NCI-H82 treated with DMSO at 0.1 percent for 48 hours (cell line): ENCODE results near the gene ZBED3.
"Not testable (repeated sequence)": the region's sequence is repeated elsewhere in the genome, so short reads cannot be mapped to it uniquely, and the experiment has no call there.

Experiments
- DNase-seq: peaks from one replicate; lab custom pipeline; 2025; ENCODE audit not compliant: unreplicated experiment; lab: John Stamatoyannopoulos, UW

Gene ZBED3, protein sequence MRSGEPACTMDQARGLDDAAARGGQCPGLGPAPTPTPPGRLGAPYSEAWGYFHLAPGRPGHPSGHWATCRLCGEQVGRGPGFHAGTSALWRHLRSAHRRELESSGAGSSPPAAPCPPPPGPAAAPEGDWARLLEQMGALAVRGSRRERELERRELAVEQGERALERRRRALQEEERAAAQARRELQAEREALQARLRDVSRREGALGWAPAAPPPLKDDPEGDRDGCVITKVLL

DNA sequence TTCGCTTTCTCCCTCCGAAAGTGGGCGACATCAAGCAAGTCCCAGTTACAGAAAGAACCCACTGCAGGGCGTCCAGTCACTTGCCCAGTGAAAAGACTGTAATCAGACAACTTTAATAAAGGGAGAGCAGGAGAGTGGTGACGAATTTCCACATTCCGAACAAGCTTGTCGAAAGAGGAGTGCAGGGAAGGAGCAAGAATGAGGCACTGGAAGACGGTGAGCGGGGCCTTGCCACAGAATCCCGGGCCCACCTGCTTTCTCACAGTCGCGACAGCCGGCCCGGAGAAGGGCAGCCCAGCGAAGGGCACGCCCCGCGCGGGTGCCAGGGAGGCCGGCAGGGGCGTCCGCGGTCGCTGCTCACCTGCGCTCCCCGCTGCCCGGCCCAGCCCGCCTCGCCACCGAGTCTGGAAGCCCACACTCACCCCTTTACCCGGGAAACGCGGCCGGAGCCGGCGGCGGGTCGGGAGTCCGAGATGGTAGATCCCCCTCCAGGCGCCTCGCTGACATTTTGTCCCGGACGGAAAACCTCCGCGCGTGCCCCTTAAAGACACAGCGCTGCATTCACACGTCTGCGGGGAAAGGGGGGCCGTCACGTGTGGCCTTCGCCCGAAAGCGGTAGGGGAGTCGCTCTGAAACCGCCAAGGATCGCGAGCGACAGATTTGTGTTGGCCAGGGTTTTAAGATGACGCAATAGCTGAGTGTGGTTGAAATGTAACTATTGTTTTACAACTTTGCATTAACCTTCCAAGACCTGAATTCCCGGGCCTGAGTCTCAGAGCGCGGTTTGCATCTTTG lies at the start of gene ZBED3:
Gene ZBED3 (minus strand): TSS at position 597 of the 795 bp plus-strand sequence. CDS start 9,407 bp downstream, outside the sequence.
- peak; percentile 23 for DNase-seq

DNA sequence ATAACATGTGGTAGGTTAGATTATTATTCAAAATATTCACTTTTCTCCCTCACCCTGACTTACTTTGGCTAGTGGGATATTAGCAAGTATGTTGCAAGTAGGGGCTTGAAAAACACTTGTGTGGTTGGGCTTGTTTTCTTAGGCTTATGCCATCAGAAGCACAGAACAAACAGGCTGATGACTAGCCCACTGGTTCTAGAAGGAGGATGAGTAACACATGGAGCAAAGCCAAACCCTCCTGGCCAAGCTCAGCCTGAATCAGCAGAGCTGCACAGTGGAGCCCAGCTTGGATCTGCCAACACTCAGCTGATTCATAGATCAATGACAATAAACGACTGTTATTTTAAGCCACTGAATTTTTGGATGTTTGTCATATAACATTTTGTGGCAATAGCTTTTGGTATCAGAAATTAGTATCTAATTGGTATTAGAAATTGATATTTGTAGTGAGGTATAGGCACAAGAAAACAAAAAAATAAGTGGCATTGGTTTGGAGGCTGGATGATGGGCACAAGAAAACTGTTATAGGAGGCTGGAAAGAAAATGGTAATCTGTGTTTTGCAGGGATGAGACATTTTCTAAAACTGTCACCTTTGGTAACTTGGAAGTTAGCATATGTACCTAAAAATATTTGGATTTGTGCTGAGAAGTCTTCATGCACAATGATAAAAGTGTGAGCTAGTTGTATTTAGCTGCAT lies 46.1 kb upstream of the ZBED3 start:
- DNase-seq = no peak

DNA sequence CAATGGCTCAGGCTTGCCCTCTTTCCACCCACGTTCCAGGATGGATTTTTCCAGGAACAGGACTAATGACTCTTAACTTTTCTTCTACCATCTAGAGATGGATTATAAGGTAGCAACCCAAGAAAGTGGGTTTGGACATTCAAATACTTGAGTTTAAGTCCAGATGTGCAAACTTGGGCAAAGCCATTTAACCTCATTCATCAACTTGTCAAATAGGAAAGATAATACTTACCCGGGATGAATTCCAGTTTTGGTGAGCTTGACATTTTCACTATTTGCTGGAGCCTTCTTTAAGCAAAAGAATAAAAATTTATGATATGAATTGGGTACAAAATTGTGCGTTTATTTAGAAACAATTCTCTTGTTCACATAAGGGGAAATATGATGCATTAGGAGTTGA lies 44.3 kb upstream of the ZBED3 start:
- DNase-seq = no peak

DNA sequence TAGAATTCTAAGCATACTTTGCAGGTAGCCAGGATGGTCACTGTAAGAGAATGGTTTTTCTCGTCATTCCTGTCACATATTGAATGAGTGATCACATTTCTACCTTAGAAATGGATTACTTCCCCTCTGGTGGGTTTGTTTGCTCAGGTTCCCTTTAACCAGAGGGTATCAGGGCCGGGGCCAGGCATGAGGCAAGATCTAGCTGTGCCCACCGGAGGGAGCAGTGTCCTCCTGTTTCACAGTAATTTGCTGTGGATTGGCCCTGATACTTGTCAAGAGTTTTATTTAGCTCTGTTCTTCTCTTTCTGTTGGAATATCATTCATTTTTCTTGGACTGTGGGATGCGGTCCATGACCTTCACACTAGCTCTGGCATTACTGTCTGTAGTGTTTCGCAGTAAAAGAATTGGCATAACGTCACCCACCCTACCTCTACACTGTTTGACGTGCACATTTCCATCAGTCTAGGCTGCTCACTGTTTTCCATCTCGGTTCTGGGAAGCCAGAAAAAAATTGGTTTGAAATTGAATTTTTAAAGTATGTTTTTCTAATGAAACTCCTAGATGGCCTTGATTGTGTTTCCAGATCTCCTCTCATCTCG lies 42.4 kb upstream of the ZBED3 start:
- DNase-seq = no peak

DNA sequence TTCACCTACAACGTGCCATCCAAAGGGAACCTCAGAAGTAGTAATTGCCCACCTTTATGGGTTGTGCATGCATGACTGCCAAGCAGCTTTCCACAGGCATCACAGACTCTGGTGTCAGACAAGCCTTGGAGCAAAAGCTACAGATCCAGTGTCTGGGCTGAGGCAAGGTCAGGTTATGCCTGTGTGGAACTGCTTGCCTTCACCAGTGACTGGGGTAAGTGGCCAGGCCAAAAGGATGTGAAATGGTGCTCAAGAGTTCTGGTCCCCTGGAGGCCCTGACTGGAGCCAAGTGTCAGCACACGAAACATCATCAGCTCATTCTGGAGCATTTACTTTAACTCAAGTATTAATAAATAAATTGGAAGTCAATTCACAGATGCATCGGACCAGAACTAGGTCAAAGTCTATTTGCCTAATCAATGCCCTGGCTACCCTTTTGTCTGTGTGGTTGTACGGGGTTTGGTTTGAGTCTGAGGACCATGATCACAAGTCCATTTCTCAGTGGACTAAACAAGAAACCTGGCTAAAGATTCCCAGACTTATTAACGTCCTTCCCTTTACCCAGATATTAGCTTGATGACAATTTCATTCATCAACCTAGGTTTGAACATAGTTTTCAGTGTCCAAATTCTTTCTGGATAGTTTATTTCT lies 41.5 kb upstream of the ZBED3 start:
- DNase-seq = no peak

DNA sequence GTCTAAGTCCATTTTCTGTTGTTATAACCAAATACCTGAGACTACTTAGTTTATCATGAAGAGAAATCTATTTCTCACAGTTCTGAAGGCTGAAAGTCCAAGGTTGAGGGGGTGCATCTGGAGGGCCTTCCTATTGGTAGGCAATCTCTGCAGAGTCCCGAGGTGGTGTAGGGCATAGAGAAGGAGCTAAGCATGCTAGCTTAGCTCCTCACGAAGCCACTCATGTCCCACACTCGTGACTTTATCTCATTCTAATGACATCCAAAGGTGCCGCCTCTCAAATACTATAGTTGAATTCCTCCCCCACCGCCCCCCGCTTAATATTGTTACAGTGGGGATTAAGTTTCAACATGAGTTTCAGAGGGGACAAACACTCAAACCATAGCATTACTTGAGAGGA lies 36.0 kb upstream of the ZBED3 start:
- DNase-seq = no peak

DNA sequence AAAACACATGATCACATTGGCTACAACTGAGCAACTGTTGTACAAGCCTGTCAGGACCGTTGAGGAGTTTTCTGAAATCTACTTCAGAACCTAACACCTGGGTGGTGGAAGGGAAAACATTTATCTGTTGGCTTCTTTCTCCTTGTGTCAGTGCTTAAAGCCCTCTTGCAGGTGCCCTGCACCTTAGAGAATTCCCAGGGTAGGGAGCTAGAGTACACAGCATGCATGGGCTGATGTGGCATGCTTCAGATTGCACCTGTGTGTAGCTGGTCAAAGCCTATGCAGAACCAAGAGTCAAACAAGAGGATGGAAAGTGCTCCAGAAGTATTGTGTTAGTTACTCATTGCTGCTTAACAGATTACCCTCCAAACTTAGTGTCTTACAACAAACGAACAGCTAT lies 33.6 kb upstream of the ZBED3 start:
- no peak for DNase-seq

DNA sequence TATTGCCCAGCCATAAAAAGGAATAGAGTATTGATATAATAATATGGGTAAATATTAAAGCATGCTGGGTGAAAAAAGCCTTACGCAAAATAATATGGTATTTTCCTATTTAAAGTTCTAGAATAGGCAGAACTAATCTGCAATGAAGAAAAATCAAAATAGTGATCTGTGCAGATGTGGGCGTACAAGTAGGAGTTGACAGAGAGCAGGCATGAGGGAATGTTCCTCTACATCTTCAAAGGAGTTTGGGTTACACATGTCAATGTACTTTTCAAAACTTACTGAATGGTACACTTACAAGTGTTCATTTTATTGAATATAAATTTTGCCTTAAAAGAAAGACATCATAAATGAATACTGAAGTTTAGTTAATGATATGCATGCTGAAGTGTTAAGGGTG lies 33.0 kb upstream of the ZBED3 start:
- no peak for DNase-seq

DNA sequence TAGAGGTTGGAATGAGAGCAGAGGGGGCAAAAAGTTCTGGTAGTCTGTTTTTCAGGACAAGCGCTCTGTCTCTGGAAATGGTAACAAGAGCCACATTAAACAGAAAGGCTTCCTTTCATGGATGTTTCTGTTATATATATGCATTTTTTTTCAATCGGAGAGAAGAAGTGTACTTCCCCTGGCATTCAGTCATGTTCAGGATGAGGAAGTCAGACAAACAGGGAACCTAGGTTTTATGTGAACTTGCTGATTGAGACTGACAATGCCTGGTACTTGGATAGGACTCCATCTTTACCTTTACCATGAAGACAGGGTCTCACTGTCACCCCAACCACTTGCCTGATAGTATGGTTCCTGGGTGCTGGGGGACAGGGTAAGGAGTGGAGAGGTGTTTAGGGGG lies 30.1 kb upstream of the ZBED3 start:
- no peak for DNase-seq

DNA sequence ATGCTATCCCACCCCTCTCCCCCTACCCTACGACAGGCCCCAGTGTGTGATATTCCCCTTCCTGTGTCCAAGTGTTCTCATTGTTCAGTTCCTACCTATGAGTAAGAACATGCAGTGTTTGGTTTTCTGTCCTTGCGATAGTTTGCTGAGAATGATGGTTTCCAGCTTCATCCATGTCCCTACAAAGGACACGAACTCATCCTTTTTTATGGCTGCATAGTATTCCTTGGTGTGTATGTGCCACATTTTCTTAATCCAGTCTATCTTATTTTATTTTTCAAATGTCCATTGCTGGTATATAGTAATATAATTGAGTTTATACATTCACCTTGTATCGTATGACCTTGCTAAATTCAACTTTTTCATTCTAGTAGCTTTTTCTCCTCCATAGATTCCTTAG lies 19.9 kb upstream of the ZBED3 start:
- not testable (repeated sequence) for DNase-seq

DNA sequence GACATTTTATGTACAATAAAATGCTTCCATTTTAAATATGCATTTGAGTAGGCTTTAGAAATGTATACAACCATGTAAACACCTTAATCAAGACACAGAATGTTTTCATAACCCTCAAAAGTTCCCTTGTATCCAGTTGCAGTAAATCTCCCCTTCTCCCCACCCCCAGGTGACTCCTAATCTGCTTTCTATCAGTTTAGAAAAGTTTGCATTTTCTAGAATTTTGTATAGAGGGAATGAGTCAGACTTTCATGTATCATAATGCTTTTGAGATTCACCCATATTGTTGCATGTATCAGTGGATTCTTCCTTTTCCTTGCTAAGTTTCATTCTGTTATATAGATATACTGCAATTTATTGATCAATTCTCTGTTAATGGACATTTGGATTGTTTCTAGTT lies 17.7 kb upstream of the ZBED3 start:
- no peak for DNase-seq

DNA sequence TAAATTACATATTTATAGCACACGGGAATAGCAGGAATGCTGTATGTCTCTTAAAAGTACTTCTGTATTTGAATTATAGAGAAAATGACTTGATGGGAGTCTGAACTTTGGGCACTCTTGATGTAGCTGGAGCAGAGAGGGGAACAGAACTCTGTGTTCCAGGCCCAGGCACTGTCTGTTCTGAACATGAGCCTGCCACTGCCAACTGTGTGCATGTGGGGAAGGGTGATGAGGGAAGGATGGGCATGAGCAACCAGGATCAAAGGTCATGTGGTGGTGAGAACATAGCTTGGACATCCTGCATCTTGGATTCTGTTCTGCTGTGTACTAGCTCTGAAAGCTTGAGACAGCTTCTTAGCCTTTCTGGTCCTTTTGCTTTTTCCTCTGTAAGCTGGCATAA lies 16.4 kb upstream of the ZBED3 start:
- no peak for DNase-seq

DNA sequence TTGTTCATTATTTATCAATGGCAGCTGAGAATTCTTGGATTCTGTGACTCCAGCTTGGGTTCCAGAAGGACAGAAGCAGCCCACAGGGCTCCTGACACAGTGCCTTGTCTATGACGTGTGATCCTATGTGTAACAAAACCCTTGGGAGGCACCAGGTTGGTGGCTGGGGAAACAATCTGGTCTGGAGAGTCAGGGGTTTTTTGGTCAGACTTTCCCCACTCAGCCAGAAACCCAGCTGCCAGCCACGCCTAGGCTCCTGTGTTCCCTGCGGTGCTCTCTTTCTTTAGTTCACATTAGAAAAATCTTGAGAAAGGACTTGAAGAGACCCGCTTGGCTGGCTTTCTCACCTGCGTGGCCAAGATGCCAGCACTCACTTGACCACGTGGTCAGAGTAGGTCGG lies 15.5 kb upstream of the ZBED3 start:
- DNase-seq = no peak

DNA sequence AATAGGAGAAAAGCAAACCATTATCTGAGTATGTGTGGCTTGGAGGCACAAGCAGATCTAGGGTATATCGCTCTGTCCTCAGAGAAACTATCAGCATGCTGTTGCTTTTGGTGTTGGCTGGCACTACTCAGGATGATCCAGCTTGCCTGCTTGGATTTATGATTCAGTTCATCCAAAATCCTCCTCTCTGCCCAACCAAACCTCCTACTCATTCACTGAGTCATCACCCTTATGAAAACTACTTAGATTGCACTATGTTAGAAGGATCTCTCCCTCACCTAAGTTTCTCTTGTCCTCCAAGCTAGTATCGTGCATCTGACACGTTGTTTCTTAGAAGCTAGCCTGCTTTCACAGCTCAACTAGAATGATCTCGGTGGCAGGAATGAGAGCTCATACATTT lies 14.2 kb upstream of the ZBED3 start:
- no peak for DNase-seq

DNA sequence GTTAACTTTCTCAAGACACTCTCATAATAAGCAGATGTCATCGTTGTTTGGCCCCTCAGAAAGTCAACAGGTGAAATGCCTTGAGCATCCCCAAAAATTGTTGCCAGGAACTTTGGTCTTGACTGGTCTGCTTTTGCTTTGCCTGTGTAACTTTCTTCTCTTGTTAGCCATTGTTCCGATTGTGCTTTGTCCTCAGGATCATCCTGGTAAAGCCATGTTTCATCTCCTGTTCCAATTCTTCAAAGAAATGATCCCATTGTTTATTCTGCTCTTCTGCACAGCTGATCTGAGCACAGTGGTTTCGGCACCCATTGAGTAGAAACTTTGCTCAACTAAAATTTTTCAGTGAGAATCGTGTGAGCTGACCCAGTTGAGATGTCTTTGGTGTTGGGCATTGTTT lies 8.1 kb upstream of the ZBED3 start:
- DNase-seq = no peak

DNA sequence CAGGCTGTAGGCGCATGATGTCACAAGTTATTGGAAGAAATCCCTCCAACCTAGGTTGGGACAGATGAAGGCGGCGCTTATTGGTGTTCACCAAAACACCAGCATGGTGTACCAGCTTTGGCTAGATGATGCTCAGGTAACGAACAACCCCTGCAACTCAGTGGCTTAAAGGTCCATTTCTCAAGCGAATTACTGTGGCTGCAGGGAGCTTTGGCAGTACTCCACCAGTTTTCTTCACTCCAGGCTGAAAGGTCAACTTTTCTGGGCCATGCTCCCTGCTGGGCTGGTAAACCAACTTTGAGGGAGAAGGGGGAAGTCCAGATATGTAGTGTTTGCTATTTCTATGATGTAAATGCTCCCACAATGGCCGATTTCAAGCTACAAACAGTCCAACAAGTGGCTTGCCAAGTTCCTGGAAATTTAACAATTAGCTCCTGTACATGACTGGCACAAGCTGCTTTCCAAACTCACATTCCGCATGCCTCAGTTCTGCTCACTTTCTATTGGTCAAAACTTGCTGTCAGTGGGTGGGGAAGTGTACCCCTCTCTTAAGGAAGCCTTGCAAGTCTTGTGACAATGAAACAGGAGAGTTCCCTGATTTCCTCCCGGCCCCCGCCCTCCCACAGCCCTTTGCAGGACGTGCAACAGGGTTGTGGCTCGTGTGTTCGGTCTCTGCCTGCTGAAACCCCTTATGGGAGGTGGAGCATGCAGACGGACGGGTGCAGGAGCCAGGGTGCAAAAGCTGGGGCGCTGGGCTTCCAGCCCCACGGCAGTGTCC lies 588 bp upstream of the ZBED3 start:
- DNase-seq = no peak

DNA sequence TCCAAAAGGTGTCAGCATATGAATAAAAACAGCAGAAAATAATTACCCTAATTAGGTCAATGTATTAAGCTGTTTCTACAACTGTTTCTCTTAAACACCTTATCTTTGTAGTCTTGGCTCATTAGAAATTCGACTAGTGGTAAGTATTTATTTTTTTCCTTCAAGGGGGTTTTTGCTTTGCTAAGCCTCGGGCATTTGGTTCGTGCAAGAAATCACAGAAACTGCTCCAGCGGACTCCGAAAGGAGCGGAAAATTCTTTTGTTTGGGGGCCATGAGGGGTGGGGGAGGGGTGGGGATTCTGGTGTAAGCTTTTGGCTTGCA lies 757 bp downstream of the ZBED3 start:
- DNase-seq = peak; percentile 46

DNA sequence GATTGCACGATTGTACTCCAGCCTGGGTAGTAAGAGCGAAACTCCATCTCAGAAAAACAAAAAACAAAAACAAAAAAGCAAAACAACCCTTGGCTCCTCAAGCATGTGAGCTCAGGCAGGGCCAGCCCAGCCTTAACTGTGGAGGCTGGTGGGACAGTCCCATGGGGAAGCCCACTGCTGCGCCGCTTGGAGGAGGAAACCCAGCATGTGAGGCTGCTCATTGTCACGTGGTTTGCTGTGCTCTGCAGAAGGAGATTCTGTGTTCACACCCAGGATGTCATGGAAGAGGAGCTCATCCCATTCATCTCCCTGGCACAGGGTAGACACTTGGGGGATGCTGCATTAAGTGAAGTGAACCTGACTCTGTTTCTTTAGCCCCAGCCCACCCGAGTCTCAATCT lies 4.0 kb downstream of the ZBED3 start:
- DNase-seq = no peak

DNA sequence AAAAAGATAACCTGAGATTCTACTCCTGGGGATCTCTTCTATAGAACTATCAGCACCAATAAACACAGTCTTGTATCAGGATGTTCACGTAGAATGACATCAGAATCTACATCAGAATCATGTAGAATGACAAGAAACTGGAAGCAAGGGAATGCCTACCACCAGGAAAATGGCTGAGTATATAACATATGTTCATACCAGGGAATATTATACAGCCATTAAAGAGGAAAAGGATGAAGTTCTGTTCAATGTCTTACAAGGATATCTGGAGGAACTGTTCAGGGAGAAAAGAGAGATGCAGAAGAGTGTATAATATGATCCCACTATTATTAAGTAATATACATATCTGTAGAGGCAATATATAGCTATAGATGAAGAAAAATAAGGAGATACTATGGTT lies 4.8 kb downstream of the ZBED3 start:
- no peak for DNase-seq

DNA sequence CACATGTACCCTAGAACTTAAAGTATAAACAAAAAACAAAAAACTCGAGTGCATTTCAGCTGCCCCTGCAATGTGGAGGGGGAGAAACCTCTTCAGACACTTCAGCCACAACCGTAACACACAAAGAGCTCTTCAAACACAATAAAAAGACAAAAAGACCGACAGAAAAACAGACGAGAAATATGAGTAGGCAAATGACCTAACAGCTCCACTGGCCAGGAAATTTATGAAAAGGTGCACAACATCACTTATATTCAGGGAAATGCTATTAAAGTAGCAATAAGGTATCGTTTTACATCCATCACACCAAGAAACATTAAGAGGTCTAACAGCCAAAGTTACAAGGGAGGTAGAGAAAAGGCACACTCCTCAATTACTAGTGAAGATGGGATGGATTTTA lies 6.2 kb downstream of the ZBED3 start:
- DNase-seq = no peak

DNA sequence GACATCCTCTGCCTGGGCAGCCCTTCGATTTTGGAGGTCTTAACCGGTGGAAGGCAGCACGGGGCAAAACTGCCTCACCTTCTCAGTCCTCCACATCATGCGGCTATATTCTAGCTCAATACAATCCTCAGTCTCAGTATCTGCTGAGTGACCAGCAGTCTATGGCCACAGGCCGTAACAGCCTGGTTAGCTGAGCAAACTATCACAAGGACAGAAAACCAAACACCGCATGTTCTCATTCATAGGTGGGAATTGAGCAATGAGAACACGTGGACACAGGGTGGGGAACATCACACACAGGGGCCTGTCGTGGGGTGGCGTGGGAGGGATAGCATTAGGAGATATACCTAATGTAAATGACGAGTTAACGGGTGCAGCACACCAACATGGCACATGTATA lies 6.6 kb downstream of the ZBED3 start:
- DNase-seq = not testable (repeated sequence)
